HG02885 (cell line): ENCODE measurements around the gene DIPK1B.

Experiments used
- ATAC-seq: cut with Tn5 transposase; IDR thresholded peaks from one replicate; pipeline ENCODE4 v1.9.1; 2021; ENCODE audit warnings: mild to moderate bottlenecking; ENCODE audit not compliant: unreplicated experiment, poor library complexity

DIPK1B gene

DNA sequence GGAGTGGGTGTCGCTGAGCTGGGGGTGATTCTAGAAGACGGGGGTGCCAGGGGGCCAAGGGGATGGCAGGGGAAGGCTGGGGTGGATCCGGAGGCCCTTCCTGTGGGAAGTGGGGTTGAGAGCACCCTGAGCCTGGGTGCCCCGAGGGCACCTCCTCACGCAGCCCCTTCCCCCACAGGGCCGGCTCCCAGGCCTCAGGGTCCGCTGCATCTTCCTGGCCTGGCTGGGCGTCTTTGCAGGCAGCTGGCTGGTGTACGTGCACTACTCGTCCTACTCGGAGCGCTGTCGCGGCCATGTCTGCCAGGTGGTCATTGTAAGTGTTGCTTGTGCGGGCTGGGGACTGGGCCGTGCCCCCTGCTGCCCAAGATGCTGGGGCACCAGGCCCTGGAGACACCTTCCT lies 5.0 kb downstream of the DIPK1B start:
- ATAC-seq: no peak

DNA sequence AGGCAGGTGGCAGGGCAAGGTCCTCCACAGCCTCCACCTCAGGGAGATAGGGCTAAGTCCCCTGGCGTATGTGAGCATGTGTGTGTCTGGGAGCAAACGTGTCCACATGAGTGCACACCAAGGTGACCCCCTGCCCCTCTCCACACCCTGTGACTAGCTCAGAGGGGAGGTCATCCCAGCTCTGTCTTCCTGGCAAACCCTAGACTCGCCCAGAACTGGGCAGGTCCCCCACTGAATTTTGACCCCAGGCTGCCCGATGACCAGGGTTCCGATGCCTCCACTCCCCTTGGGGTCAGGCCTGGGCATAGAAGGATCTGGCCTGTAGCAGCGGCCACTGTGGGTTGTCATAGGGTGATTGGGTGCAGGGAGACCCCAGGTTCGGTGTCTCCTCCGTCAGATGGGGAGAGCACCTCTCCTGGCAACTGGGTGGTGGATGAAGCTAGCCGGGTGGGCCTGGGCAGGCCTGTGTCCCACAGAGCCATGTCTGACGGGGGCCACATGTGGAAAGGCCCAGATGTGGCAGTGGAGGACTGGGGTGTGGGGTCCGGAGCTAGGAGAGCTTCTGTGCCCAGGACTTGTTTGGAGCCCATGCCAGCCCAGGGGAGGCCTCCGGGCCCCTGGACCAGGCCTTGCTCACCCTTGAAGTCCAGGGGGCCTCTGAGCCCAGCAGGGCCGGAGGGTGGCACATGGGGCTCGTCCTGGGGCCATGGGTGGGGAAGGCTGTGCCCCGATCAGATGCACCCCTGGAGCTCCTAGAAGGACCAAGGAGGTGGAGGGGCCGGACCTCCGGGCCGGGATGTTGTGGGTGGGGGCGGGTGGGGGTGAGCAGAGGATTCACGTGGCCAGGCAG lies 6.2 kb downstream of the DIPK1B start:
- no peak for ATAC-seq

- ATAC-seq: no peak
Measured at GRCh38 chr9:136719195-136719880, 7.0 kb downstream of the DIPK1B start.

DNA sequence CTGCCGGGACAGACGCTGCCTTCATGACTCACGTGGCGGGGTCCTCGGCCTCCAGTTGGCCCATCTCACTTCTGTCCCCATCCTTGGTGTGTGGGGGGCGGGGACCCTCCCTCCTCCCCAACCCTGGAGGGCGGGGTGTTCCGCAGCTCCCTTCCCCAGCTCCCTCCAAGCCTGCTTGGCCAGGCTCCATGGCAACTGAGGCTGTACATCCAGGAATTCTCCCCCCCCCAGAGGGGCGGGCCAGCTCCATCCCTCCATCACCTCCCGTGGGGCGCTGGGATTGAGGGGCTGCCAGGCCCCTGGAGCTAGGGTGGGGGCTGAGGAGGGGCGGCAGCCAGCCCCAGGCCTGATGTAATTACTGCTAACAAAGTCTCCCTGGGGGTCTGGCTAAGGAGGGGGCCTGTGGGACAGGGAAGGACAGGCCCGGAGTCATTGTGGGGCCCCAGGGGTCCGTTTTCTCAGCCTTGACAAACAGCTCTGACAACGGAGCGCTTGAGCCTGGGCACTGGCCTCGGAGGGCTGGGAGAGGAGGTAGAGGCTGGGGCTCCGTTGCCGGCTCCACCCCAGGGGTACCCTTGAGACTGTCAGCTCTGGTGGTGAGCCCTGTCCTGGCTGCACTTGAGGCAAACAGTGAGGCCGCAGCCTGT lies 8.0 kb downstream of the DIPK1B start:
- ATAC-seq: no peak

DNA sequence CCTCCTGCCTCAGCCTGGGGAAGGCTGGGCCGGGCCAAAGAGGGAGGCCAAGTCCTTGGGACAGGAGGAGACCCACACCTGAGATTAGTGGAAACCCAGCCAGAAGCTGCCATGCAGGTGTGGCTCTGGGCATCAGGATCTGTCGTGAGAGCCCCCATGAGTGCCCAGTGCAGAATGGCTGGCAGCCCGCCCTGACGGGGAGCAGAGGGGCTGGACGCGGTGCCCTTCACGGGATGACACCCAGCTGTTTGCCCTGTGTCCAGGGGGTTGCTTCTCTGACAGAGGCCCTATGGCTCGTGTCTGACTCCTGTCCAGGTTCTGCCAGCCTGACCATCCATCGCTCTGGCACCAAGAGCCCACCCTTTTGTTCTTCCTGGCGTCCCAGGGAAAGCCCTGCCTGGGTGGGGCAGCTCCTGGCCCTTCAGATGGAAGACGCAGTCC lies 8.5 kb downstream of the DIPK1B start:
- no peak for ATAC-seq

- no peak for ATAC-seq
Measured at GRCh38 chr9:136721339-136722092, 9.1 kb downstream of the DIPK1B start.

- ATAC-seq: no peak
Measured at GRCh38 chr9:136722093-136722968, 10.0 kb downstream of the DIPK1B start.

DNA sequence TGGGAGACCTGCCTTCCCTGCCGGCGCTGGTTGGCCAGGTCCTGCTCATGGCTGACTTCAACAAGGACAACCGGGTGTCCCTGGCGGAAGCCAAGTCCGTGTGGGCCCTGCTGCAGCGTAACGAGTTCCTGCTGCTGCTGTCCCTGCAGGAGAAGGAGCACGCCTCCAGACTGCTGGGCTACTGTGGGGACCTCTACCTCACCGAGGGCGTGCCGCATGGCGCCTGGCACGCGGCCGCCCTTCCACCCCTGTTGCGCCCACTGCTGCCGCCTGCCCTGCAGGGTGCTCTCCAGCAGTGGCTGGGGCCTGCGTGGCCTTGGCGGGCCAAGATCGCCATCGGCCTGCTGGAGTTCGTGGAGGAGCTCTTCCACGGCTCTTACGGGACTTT lies 10.6 kb downstream of the DIPK1B start:
- ATAC-seq: no peak

- ATAC-seq: no peak
Measured at GRCh38 chr9:136723362-136723976, 11.1 kb downstream of the DIPK1B start.

DNA sequence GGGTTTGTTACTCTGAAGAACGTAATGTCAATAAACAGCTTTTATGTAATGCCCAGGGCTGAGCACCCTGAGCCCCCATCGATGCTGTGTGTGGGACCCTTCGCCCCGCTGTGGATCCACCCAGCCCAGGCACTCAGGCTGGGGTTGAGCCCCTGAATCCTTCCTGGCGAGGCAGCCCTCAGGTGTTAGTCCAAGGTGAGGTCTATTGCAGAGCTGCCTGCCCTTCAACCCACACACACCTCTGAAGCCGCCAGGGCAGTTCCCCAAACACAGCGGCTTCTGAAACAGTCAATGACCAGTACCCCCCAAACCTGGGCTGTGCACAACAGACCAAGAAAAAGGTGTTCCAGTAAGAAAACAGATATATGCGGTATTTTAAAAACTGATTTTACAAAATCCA lies 11.6 kb downstream of the DIPK1B start:
- ATAC-seq: no peak

- ATAC-seq: no peak
Measured at GRCh38 chr9:136724772-136725171, 12.4 kb downstream of the DIPK1B start.

DNA sequence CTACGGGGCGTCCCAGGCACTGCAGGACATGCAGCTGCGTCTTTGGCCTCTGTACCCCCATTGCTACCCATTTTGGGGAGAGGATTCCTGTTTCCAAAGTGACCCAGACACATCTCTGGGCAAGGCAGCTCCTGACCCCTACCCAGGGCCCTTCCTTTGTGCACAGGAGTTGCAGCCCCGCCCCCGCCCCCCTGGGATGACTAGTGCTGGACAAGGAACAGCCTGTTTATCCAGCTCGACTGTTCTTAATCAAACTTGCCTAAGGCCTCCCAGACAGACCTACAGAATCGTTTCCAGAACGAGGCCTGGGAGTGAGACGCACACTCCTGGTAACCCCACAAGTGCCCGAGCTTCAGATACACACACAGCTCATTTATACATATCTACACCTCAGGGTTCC lies 13.2 kb downstream of the DIPK1B start:
- ATAC-seq: no peak

DNA sequence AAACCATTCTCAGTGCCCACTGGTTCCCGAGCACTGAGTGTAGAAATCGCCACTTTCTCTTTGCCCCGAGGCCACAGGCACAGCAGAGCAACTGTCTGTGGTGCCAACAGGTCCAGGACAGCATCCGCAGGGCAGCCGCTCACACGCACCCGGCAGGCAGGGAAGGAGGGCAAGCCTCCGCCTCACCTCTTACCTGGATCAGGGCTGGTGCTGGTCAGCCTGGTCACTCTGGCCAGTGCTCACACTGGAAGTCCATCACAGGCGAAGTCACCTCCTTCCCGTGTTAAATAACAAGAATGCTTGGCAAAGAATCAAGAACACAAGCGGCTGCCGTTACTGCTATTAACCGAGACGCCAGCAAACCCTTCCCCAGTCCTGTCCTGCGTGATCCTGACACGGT lies 13.7 kb downstream of the DIPK1B start:
- ATAC-seq: no peak

GRCh38 chr9:136726631-136727191 lies 14.3 kb downstream of the DIPK1B start:
- ATAC-seq: no peak

DNA sequence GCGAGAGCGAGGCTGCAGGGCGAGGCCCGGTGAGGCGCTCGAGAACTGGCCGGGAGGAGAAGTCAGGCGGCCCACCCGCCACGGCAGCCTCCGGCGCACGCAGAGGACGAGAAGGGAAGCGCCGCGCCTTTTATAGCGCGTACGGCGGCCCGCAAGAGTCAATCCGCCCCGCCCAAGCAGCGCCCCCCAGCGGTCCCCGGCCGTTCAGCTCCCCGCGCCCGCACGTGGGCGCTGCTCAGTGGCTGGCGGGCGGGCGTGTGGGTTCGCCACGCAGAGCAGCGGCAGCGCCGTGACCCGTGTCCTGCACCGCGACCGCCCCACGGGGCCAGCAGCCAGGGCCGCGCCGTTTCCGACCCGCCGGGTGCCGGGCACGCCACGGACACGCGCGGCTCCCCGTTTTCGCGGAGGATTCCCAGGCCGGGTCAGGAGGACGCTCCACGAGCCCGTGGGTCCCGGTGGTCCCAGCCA lies 15.7 kb downstream of the DIPK1B start:
- peak; percentile 76 for ATAC-seq

- peak; percentile 25 for ATAC-seq
Measured at GRCh38 chr9:136728548-136729123, 16.3 kb downstream of the DIPK1B start.

- ATAC-seq: no peak
Measured at GRCh38 chr9:136729144-136729543, 16.8 kb downstream of the DIPK1B start.

DNA sequence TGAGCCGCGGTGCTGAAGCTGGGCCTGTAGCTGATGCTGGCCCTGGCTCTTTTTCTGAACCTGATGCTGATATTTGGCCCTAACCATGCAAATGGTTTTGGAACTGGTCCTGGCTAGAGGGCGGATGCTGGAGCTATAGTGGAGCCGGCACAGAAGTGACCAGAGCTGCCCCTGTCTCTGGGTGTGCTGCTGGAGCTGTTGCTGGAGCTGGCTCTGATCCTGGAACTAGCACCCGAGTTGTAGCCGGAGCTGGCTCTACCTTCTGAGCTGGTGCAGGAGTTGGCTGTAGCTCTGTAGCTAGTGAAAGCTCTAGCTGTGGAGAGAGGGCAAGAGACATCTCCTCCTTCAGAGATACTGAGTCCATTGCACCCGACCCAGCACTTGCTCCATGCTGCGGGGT lies 17.6 kb downstream of the DIPK1B start:
- ATAC-seq: no peak
